Measurements from ENCODE around the gene SAMD7. TPM values are rescaled to one million over a fixed set of nuclear protein-coding genes. Genes with fewer than 3 reads are reported as not detected.

The SAMD7 gene
- total RNA-seq, 1 donor from 2014 or later = not detected

DNA sequence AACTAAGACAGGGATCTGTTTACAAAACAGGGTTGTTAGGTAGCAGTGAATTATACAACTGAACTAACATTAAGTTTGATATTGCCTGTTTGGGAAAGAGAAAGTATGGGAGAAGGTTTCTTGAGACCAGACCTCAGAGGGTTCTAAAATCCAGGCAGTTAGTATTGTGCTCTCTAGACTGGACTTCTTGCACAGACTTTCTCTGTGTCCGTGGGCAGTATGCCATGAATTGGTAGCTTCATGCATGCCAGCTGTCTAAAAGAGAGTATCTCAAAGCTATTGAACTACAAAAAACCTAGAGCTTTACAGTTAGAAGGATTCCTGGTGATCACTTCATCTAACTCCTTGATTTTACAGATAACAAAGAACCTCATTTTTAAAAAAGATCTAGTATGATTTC, 12.5 kb downstream of the SAMD7 start:
- Mint-ChIP-seq H3K36me3 (no peaks in the 10 kb centered on the region), H3K27ac (no peak overlapping the region), H3K9me3 (no peaks in the 10 kb centered on the region), H3K4me3 (no peak overlapping the region), H3K27me3 (ENCODE audit: insufficient read depth, low read depth) (peaks cover 2% of the 10 kb centered on the region), H3K4me1 (no peaks in the 10 kb centered on the region)
- Histone ChIP-seq H3K79me2 (ENCODE audit: low read depth) (no peaks in the 10 kb centered on the region), H3K27me3 (no peaks in the 10 kb centered on the region), H3K9me3 (ENCODE audit: low read depth) (no peaks in the 10 kb centered on the region), H3F3A (ENCODE audit: low read depth) (no peaks in the 10 kb centered on the region), H3K4me1 (peaks cover 8% of the 10 kb centered on the region), H2AFZ (replicated peaks) (no peak overlapping the region), H3K36me3 (no peaks in the 10 kb centered on the region), H4K20me1 (ENCODE audit: low read depth) (no peaks in the 10 kb centered on the region), H3K4me2 (no peak overlapping the region), H3K4me3 (no peak overlapping the region), H3K27ac (no peak overlapping the region), H3K9ac (no peak overlapping the region)
- no peak for DNase-seq (ENCODE audit: low spot score)
- TF ChIP-seq EZH2 (IDR thresholded peaks at IDR 0.05) (no peak), EZH2phosphoT487 (IDR thresholded peaks at IDR 0.05) (no peak)

DNA sequence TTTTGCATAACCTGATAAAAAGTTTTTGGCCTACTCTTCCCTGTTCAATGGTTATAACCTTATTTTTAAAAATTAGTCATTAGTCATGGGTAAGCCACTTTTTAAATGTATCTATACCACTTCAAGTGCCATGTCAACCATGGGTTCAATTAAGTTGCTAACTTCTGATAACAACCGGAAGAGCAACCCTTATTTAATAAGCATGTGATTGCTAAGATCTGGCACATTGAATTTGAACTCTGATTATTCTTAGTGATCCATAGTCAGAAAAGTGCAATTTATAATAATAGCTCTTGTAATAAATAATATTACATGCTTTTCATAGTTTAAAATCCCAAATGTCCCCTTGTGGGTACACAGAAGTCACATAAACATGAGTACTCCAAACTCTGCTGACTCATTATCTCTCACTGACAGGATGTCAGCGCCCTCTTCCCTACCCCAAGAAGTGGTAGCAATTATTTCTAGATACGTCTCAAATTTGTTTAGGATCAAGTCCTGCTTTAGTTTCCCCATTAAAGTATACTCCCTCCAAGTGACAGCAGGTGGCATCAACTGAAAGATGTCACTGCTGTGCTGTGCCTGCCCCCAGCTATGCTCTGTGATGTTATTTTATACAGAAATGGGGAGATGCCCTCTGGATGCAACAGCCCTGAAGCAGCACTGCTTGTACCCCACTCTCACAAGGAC, 18.6 kb downstream of the SAMD7 start:
- no peak overlapping the region for H3K4me3 Mint-ChIP-seq
- Histone ChIP-seq H3F3A (ENCODE audit: low read depth) (no peaks in the 10 kb centered on the region), H3K4me1 (peaks cover 8% of the 10 kb centered on the region), H3K27me3 (no peaks in the 10 kb centered on the region), H3K79me2 (ENCODE audit: low read depth) (no peaks in the 10 kb centered on the region), H3K9ac (no peak overlapping the region), H3K9me3 (ENCODE audit: low read depth) (no peaks in the 10 kb centered on the region), H3K36me3 (no peaks in the 10 kb centered on the region), H3K4me2 (no peak overlapping the region), H2AFZ (replicated peaks) (no peak overlapping the region), H3K4me3 (no peak overlapping the region), H4K20me1 (ENCODE audit: low read depth) (no peaks in the 10 kb centered on the region), H3K27ac (no peak overlapping the region)
- H3K27ac Mint-ChIP-seq = no peak overlapping the region
- peaks cover 4% of the 10 kb centered on the region for H3K27me3 Mint-ChIP-seq (ENCODE audit: insufficient read depth, low read depth)
- no peaks in the 10 kb centered on the region for H3K4me1 Mint-ChIP-seq
- no peaks in the 10 kb centered on the region for H3K9me3 Mint-ChIP-seq
- no peak for DNase-seq (ENCODE audit: low spot score)
- H3K36me3 Mint-ChIP-seq = no peaks in the 10 kb centered on the region
- TF ChIP-seq, protein P1, sequence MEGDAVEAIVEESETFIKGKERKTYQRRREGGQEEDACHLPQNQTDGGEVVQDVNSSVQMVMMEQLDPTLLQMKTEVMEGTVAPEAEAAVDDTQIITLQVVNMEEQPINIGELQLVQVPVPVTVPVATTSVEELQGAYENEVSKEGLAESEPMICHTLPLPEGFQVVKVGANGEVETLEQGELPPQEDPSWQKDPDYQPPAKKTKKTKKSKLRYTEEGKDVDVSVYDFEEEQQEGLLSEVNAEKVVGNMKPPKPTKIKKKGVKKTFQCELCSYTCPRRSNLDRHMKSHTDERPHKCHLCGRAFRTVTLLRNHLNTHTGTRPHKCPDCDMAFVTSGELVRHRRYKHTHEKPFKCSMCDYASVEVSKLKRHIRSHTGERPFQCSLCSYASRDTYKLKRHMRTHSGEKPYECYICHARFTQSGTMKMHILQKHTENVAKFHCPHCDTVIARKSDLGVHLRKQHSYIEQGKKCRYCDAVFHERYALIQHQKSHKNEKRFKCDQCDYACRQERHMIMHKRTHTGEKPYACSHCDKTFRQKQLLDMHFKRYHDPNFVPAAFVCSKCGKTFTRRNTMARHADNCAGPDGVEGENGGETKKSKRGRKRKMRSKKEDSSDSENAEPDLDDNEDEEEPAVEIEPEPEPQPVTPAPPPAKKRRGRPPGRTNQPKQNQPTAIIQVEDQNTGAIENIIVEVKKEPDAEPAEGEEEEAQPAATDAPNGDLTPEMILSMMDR (IDR thresholded peaks at IDR 0.05) = no peak
- TF ChIP-seq EZH2 (IDR thresholded peaks at IDR 0.05) (no peak), EZH2phosphoT487 (IDR thresholded peaks at IDR 0.05) (no peak)

DNA sequence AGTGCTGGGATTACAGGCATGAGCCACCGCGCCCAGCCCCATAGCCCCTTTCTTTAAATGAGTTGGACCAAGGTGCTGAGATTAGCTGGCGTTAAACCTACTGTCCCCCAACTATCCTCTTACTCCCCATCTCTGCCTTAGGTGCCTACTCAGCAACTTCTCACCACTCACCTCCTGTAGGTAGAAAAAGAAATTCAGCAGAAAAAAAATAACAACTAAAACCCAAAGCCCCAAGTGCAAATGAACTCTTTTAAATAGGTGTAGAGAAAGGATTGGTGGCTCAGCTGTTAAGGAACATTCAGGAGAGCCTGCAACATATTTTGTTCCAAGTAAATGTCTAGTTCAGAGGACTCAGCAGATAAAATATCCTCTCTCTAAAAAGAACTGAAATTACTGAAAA, 19.5 kb downstream of the SAMD7 start:
- TF ChIP-seq EZH2 (IDR thresholded peaks at IDR 0.05) (no peak), EZH2phosphoT487 (IDR thresholded peaks at IDR 0.05) (no peak)
- TF ChIP-seq, protein P1 (IDR thresholded peaks at IDR 0.05) = no peak
- H3K4me1 ChIP-seq = peaks cover 8% of the 10 kb centered on the region
- H3K27ac Mint-ChIP-seq = no peak overlapping the region
- H3K4me3 ChIP-seq = no peak overlapping the region
- H3K27me3 Mint-ChIP-seq (ENCODE audit: insufficient read depth, low read depth) = peaks cover 4% of the 10 kb centered on the region
- no peak overlapping the region for H3K4me2 ChIP-seq
- no peak overlapping the region for H3K4me3 Mint-ChIP-seq
- no peak overlapping the region for H3K9ac ChIP-seq
- H3K27me3 ChIP-seq = no peaks in the 10 kb centered on the region
- H3K9me3 ChIP-seq (ENCODE audit: low read depth) = no peaks in the 10 kb centered on the region
- no peaks in the 10 kb centered on the region for H3K4me1 Mint-ChIP-seq
- H2AFZ ChIP-seq (replicated peaks) = no peak overlapping the region
- H3K27ac ChIP-seq = no peak overlapping the region
- H3F3A ChIP-seq (ENCODE audit: low read depth) = no peaks in the 10 kb centered on the region
- no peaks in the 10 kb centered on the region for H4K20me1 ChIP-seq (ENCODE audit: low read depth)
- H3K9me3 Mint-ChIP-seq = no peaks in the 10 kb centered on the region
- DNase-seq (ENCODE audit: low spot score) = no peak
- H3K36me3 Mint-ChIP-seq = no peaks in the 10 kb centered on the region
- H3K36me3 ChIP-seq = no peaks in the 10 kb centered on the region
- no peaks in the 10 kb centered on the region for H3K79me2 ChIP-seq (ENCODE audit: low read depth)

DNA sequence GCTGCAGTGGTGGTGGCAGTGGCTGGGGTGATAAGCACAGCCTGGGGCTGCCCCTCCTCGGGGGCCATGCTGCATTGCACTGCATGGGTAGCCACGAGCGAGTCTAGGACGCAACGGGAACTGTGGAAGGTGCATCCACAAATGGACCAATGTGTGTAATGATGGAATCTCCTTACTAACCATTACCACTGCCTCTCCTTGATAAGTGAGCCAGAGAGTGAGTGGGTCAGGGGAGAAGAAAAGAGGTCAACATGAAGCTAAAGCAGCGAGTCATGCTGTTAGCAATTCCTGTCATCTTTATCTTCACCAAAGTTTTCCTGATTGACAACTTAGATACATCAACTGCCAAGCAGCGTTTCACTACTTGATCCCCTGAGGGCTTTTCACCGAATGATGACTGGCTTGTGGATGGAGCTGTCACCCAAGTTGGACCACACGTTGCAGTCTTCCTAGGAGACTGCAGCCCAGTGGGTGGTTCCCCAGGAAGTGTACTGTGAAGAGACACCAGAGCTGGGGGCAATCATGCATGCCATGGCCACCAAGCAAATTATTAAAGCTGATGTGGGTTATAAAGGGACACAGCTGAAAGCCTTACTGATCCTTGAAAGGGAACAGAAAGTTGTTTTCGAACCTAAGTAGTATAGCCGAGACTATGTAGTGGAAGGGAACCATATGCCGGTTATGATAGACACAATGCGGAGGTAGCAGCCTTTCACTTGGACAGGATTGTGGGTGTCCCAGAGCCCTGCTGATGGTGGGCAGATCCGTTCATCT, 20.6 kb downstream of the SAMD7 start:
- no peak for TF ChIP-seq EZH2phosphoT487 (IDR thresholded peaks at IDR 0.05)
- TF ChIP-seq, protein P1 (IDR thresholded peaks at IDR 0.05) = no peak
- TF ChIP-seq EZH2 (IDR thresholded peaks at IDR 0.05) = no peak
- H3K4me3 ChIP-seq = no peak overlapping the region
- no peaks in the 10 kb centered on the region for H3K4me1 Mint-ChIP-seq
- no peak overlapping the region for H3K27ac ChIP-seq
- H2AFZ ChIP-seq (replicated peaks) = no peak overlapping the region
- H3K27ac Mint-ChIP-seq = no peak overlapping the region
- no peaks in the 10 kb centered on the region for H3K9me3 ChIP-seq (ENCODE audit: low read depth)
- no peaks in the 10 kb centered on the region for H3K79me2 ChIP-seq (ENCODE audit: low read depth)
- H3K27me3 ChIP-seq = no peaks in the 10 kb centered on the region
- no peaks in the 10 kb centered on the region for H3K9me3 Mint-ChIP-seq
- H3K36me3 ChIP-seq = no peaks in the 10 kb centered on the region
- no peaks in the 10 kb centered on the region for H3K36me3 Mint-ChIP-seq
- H3K9ac ChIP-seq = no peak overlapping the region
- no peak overlapping the region for H3K4me3 Mint-ChIP-seq
- DNase-seq (ENCODE audit: low spot score) = no peak
- H4K20me1 ChIP-seq (ENCODE audit: low read depth) = no peaks in the 10 kb centered on the region
- peaks cover 4% of the 10 kb centered on the region for H3K4me1 ChIP-seq
- no peak overlapping the region for H3K4me2 ChIP-seq
- no peaks in the 10 kb centered on the region for H3F3A ChIP-seq (ENCODE audit: low read depth)
- H3K27me3 Mint-ChIP-seq (ENCODE audit: insufficient read depth, low read depth) = peaks cover 2% of the 10 kb centered on the region
